WTC11 (cell line): Measurements from ENCODE around the gene TMEM176B. TPM values are rescaled to one million over a fixed set of nuclear protein-coding genes. Genes with fewer than 3 reads are reported as not detected.

ENCODE experiments used
- ATAC-seq: fragments of 200-7000 bp; cut with Tn5 transposase; 2 replicates; pipeline ENCODE4 v1.10.0; 2021; ENCODE audit warnings: mild to moderate bottlenecking, moderate library complexity
- CTCF ChIA-PET: fragments of 300-600 bp; sonication (Branson Sonifier 250); formaldehyde crosslinking; loops from one replicate; lab custom pipeline; 2021; ENCODE audit warnings: antibody characterized with exemption; lab: Charles Lee
- POLR2A ChIA-PET: fragments of 350-600 bp; sonication (Branson Sonifier 250); formaldehyde crosslinking; loops from one replicate; lab custom pipeline; 2021; ENCODE audit warnings: antibody characterized with exemption; lab: Charles Lee
- DNase-seq: peaks from one replicate; pipeline ENCODE4 v3.0.0; 2021; ENCODE audit warnings: low spot score
- H3K27ac Mint-ChIP-seq: 2 replicates; pipeline ENCODE4 v1.8.0; 2021; ENCODE audit warnings: mixed read lengths
- H3K27me3 Mint-ChIP-seq: 2 replicates; pipeline ENCODE4 v1.8.0; 2021; ENCODE audit warnings: low read depth, mild to moderate bottlenecking, moderate library complexity, mixed read lengths
- H3K36me3 Mint-ChIP-seq: 2 replicates; pipeline ENCODE4 v1.8.0; 2021; ENCODE audit warnings: mixed read lengths
- H3K4me1 Mint-ChIP-seq: 2 replicates; pipeline ENCODE4 v1.8.0; 2022; ENCODE audit warnings: mixed read lengths
- H3K4me3 Mint-ChIP-seq: 2 replicates; pipeline ENCODE4 v1.8.0; 2021; ENCODE audit warnings: mild to moderate bottlenecking, moderate library complexity, mixed read lengths
- H3K9me3 Mint-ChIP-seq: 2 replicates; pipeline ENCODE4 v1.8.0; 2021; ENCODE audit warnings: mixed read lengths
- CREB1 ChIP-seq: sonication (generic); formaldehyde crosslinking; IDR thresholded peaks from 2 replicates; pipeline ENCODE4 v1.8.0; 2023; ENCODE audit warnings: mild to moderate bottlenecking, missing genetic modification reagents
- GRHL2 ChIP-seq: fragments of 250-450 bp; sonication (Bioruptor Pico); IDR thresholded peaks from 2 replicates; pipeline ENCODE4 v1.8.0; 2022; ENCODE audit warnings: mild to moderate bottlenecking, moderate library complexity; ENCODE audit not compliant: insufficient replicate concordance, severe bottlenecking
- HMGA2 ChIP-seq: fragments of 250-450 bp; sonication (Bioruptor Pico); IDR thresholded peaks from 2 replicates; pipeline ENCODE4 v1.4.0; 2021; ENCODE audit warnings: mild to moderate bottlenecking, moderate library complexity
- IRF2 ChIP-seq: sonication (generic); formaldehyde crosslinking; IDR thresholded peaks from 2 replicates; pipeline ENCODE4 v1.8.0; 2022; ENCODE audit warnings: low read depth, missing genetic modification reagents, borderline replicate concordance
- JAZF1 ChIP-seq: fragments of 250-450 bp; sonication (Bioruptor Pico); IDR thresholded peaks from 2 replicates; pipeline ENCODE4 v1.9.0; 2021; ENCODE audit warnings: moderate library complexity, mild to moderate bottlenecking, inconsistent platforms
- KAT7 ChIP-seq: sonication (generic); formaldehyde crosslinking; IDR thresholded peaks from 2 replicates; pipeline ENCODE4 v1.8.1; 2023; ENCODE audit warnings: missing genetic modification reagents, mild to moderate bottlenecking, borderline replicate concordance
- MXD4 ChIP-seq: fragments of 250-450 bp; sonication (Bioruptor Pico); IDR thresholded peaks from 2 replicates; pipeline ENCODE4 v1.8.0; 2021; ENCODE audit warnings: mild to moderate bottlenecking, moderate library complexity, borderline replicate concordance
- NFYB ChIP-seq: sonication (generic); formaldehyde crosslinking; conservative IDR thresholded peaks from 2 replicates; pipeline ENCODE4 v1.8.0; 2022; ENCODE audit warnings: low read depth, missing genetic modification reagents
- NR1H2 ChIP-seq: sonication (generic); formaldehyde crosslinking; IDR thresholded peaks from 2 replicates; pipeline ENCODE4 v1.9.0; 2021; ENCODE audit warnings: mild to moderate bottlenecking, moderate library complexity, missing genetic modification reagents
- NR2C2 ChIP-seq: sonication (generic); formaldehyde crosslinking; IDR thresholded peaks from 2 replicates; pipeline ENCODE4 v1.8.0; 2022; ENCODE audit warnings: mild to moderate bottlenecking, missing genetic modification reagents
- PRRX2 ChIP-seq: fragments of 250-450 bp; sonication (Bioruptor Pico); IDR thresholded peaks from 2 replicates; pipeline ENCODE4 v1.8.0; 2021; ENCODE audit warnings: mild to moderate bottlenecking
- SMAD4 ChIP-seq: sonication (generic); formaldehyde crosslinking; IDR thresholded peaks from 2 replicates; pipeline ENCODE4 v1.8.0; 2022; ENCODE audit warnings: mild to moderate bottlenecking, missing genetic modification reagents
- ZNF121 ChIP-seq: sonication (generic); formaldehyde crosslinking; IDR thresholded peaks from 2 replicates; pipeline ENCODE4 v1.8.0; 2023; ENCODE audit warnings: missing genetic modification reagents
- ZNF263 ChIP-seq: sonication (generic); formaldehyde crosslinking; IDR thresholded peaks from 2 replicates; pipeline ENCODE4 v1.8.1; 2022; ENCODE audit warnings: low read depth, mild to moderate bottlenecking, moderate library complexity, missing genetic modification reagents
- total RNA-seq: library from RNA; stranded (reverse); gene quantifications from 3 replicates; pipeline ENCODE4 v1.2.3, GENCODE V29; 2021
- TF ChIP-seq, protein P1 (sequence below): sonication (generic); formaldehyde crosslinking; IDR thresholded peaks from 2 replicates; pipeline ENCODE4 v1.8.0; 2022; ENCODE audit warnings: mild to moderate bottlenecking, missing genetic modification reagents
- TF ChIP-seq, protein P2 (sequence below): sonication (generic); formaldehyde crosslinking; IDR thresholded peaks from 2 replicates; pipeline ENCODE4 v1.8.1; 2022; ENCODE audit warnings: missing genetic modification reagents, borderline replicate concordance
- TF ChIP-seq, protein P3 (sequence below): fragments of 250-450 bp; sonication (Bioruptor Pico); IDR thresholded peaks from 2 replicates; pipeline ENCODE4 v1.9.0; 2021; ENCODE audit warnings: mild to moderate bottlenecking, borderline replicate concordance
- TF ChIP-seq, protein P4 (sequence below): sonication (generic); formaldehyde crosslinking; conservative IDR thresholded peaks from 2 replicates; pipeline ENCODE4 v1.8.1; 2023; ENCODE audit warnings: mild to moderate bottlenecking, low read depth, missing genetic modification reagents, moderate library complexity
- TF ChIP-seq, protein P5 (sequence below): sonication (generic); formaldehyde crosslinking; IDR thresholded peaks from 2 replicates; pipeline ENCODE4 v1.8.0; 2022; ENCODE audit warnings: mild to moderate bottlenecking, missing genetic modification reagents
- TF ChIP-seq, protein P6 (sequence below): sonication (generic); formaldehyde crosslinking; IDR thresholded peaks from 2 replicates; pipeline ENCODE4 v1.8.1; 2023; ENCODE audit warnings: mild to moderate bottlenecking, missing genetic modification reagents, moderate library complexity
- TF ChIP-seq, protein P7 (sequence below): sonication (generic); formaldehyde crosslinking; IDR thresholded peaks from 2 replicates; pipeline ENCODE4 v1.8.1; 2022; ENCODE audit warnings: low read depth, missing genetic modification reagents, borderline replicate concordance

TMEM176B gene
- total RNA-seq, 1 experiment from 2014 or later = 1.0 TPM

DNA sequence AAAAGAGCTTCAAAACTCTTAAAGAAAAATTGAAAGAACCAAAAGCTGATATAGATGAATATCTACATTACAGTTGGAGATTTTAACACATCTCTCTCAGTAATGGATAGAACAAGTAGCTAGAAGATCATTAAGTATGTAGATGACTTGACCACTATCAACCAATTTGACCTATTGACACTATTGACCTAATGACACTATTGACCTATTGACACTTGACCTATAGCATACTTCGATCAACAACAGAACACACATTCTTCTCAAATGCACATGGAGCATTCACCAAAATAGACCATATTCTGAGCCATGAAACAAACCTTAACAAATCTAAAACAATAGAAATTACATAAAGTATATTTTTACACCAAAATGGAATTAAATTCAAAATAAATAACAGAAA lies 40.7 kb downstream of the TMEM176B start (continued):
- TF ChIP-seq MXD4 (no peak), PRRX2 (CRISPR knock-in tag) (no peak)

DNA sequence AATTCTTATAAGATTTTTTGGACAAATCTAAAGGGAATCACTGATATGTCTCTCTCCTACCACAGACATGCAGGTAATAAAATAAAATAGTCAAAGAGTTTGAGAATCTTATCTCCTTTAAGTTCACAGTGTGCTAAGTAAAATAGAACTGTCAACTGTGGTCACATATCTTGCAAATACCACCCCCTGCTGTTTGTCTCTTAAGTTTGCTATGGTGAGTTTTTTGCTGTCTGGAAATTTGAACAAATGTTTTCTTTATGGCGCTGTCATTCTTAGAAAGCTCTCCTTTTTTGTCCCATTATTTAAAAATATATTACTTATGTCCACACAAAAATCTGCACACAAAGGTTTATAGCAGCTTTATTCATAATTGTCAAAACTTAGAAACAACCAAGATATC lies 43.3 kb downstream of the TMEM176B start:
- Mint-ChIP-seq H3K9me3 (peaks cover 13% of the 10 kb centered on the region), H3K4me1 (no peaks in the 10 kb centered on the region), H3K27me3 (peaks cover 64% of the 10 kb centered on the region), H3K36me3 (0 out of 2 replicates have a peak, but pooled peaks cover 5% of the 10 kb centered on the region)
- no peak for ATAC-seq
- POLR2A ChIA-PET = no interaction called here
- TF ChIP-seq, protein P1, sequence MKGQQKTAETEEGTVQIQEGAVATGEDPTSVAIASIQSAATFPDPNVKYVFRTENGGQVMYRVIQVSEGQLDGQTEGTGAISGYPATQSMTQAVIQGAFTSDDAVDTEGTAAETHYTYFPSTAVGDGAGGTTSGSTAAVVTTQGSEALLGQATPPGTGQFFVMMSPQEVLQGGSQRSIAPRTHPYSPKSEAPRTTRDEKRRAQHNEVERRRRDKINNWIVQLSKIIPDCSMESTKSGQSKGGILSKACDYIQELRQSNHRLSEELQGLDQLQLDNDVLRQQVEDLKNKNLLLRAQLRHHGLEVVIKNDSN = no peak
- TF ChIP-seq KAT7 (CRISPR knock-in tag) (no peak), IRF2 (CRISPR knock-in tag) (no peak), GRHL2 (no peak), SMAD4 (no peak), ZNF263 (CRISPR knock-in tag) (no peak), ZNF121 (CRISPR knock-in tag) (no peak), NR2C2 (CRISPR knock-in tag) (no peak), NFYB (CRISPR knock-in tag) (no peak), NR1H2 (CRISPR knock-in tag) (no peak), JAZF1 (CRISPR knock-in tag) (no peak), CREB1 (no peak), HMGA2 (CRISPR knock-in tag) (no peak), PRRX2 (CRISPR knock-in tag) (no peak)
- TF ChIP-seq, protein P2, sequence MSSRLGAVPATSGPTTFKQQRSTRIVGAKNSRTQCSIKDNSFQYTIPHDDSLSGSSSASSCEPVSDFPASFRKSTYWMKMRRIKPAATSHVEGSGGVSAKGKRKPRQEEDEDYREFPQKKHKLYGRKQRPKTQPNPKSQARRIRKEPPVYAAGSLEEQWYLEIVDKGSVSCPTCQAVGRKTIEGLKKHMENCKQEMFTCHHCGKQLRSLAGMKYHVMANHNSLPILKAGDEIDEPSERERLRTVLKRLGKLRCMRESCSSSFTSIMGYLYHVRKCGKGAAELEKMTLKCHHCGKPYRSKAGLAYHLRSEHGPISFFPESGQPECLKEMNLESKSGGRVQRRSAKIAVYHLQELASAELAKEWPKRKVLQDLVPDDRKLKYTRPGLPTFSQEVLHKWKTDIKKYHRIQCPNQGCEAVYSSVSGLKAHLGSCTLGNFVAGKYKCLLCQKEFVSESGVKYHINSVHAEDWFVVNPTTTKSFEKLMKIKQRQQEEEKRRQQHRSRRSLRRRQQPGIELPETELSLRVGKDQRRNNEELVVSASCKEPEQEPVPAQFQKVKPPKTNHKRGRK = no peak
- TF ChIP-seq, protein P3, sequence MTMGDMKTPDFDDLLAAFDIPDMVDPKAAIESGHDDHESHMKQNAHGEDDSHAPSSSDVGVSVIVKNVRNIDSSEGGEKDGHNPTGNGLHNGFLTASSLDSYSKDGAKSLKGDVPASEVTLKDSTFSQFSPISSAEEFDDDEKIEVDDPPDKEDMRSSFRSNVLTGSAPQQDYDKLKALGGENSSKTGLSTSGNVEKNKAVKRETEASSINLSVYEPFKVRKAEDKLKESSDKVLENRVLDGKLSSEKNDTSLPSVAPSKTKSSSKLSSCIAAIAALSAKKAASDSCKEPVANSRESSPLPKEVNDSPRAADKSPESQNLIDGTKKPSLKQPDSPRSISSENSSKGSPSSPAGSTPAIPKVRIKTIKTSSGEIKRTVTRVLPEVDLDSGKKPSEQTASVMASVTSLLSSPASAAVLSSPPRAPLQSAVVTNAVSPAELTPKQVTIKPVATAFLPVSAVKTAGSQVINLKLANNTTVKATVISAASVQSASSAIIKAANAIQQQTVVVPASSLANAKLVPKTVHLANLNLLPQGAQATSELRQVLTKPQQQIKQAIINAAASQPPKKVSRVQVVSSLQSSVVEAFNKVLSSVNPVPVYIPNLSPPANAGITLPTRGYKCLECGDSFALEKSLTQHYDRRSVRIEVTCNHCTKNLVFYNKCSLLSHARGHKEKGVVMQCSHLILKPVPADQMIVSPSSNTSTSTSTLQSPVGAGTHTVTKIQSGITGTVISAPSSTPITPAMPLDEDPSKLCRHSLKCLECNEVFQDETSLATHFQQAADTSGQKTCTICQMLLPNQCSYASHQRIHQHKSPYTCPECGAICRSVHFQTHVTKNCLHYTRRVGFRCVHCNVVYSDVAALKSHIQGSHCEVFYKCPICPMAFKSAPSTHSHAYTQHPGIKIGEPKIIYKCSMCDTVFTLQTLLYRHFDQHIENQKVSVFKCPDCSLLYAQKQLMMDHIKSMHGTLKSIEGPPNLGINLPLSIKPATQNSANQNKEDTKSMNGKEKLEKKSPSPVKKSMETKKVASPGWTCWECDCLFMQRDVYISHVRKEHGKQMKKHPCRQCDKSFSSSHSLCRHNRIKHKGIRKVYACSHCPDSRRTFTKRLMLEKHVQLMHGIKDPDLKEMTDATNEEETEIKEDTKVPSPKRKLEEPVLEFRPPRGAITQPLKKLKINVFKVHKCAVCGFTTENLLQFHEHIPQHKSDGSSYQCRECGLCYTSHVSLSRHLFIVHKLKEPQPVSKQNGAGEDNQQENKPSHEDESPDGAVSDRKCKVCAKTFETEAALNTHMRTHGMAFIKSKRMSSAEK (CRISPR knock-in tag) = no peak
- TF ChIP-seq, protein P4, sequence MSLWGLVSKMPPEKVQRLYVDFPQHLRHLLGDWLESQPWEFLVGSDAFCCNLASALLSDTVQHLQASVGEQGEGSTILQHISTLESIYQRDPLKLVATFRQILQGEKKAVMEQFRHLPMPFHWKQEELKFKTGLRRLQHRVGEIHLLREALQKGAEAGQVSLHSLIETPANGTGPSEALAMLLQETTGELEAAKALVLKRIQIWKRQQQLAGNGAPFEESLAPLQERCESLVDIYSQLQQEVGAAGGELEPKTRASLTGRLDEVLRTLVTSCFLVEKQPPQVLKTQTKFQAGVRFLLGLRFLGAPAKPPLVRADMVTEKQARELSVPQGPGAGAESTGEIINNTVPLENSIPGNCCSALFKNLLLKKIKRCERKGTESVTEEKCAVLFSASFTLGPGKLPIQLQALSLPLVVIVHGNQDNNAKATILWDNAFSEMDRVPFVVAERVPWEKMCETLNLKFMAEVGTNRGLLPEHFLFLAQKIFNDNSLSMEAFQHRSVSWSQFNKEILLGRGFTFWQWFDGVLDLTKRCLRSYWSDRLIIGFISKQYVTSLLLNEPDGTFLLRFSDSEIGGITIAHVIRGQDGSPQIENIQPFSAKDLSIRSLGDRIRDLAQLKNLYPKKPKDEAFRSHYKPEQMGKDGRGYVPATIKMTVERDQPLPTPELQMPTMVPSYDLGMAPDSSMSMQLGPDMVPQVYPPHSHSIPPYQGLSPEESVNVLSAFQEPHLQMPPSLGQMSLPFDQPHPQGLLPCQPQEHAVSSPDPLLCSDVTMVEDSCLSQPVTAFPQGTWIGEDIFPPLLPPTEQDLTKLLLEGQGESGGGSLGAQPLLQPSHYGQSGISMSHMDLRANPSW (CRISPR knock-in tag) = no peak
- TF ChIP-seq, protein P5, sequence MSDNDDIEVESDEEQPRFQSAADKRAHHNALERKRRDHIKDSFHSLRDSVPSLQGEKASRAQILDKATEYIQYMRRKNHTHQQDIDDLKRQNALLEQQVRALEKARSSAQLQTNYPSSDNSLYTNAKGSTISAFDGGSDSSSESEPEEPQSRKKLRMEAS (CRISPR knock-in tag) = no peak
- TF ChIP-seq, protein P6, sequence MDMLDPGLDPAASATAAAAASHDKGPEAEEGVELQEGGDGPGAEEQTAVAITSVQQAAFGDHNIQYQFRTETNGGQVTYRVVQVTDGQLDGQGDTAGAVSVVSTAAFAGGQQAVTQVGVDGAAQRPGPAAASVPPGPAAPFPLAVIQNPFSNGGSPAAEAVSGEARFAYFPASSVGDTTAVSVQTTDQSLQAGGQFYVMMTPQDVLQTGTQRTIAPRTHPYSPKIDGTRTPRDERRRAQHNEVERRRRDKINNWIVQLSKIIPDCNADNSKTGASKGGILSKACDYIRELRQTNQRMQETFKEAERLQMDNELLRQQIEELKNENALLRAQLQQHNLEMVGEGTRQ = no peak
- TF ChIP-seq, protein P7, sequence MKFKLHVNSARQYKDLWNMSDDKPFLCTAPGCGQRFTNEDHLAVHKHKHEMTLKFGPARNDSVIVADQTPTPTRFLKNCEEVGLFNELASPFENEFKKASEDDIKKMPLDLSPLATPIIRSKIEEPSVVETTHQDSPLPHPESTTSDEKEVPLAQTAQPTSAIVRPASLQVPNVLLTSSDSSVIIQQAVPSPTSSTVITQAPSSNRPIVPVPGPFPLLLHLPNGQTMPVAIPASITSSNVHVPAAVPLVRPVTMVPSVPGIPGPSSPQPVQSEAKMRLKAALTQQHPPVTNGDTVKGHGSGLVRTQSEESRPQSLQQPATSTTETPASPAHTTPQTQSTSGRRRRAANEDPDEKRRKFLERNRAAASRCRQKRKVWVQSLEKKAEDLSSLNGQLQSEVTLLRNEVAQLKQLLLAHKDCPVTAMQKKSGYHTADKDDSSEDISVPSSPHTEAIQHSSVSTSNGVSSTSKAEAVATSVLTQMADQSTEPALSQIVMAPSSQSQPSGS = no peak
- TF ChIP-seq, all 79 proteins: peak for 0
- CTCF ChIA-PET = no interaction called here
- DNase-seq = no peak
- H3K27ac Mint-ChIP-seq = no peak overlapping the region
- H3K4me3 Mint-ChIP-seq = no peak overlapping the region
